CMK (cell line): Measurements from ENCODE around the gene GAN.

Experiments used
- DNase-seq: peaks from one replicate; pipeline ENCODE4 v3.0.0-alpha.2; 2010; ENCODE audit warnings: low read depth

GAN gene

DNA sequence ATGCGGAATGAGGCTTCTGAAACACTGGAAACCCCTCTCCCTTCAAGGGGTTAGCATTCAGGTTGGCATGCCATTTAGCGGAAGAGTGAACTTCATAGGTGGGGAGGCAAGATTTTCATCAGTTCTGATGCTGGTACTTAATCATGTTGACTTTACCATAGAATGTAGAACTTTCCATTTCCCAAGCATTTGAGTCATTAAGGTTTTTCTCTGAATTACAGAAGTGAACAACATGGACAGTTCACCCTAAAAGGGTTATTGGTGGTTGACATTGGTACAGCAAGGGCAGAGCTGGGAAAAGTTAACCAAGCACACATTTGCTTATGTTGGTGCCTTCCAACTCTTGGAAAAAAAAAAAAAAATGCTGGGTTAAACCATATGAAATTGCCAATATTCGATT, 39.1 kb downstream of the GAN start:
- no peak for DNase-seq

- DNase-seq: no peak
These were observed 43.0 kb downstream of the GAN start for GRCh38 chr16:81357711-81358260.

GRCh38 chr16:81358860-81359259, 44.1 kb downstream of the GAN start:
- no peak for DNase-seq

GRCh38 chr16:81360135-81360534, 45.4 kb downstream of the GAN start:
- DNase-seq: no peak

DNA sequence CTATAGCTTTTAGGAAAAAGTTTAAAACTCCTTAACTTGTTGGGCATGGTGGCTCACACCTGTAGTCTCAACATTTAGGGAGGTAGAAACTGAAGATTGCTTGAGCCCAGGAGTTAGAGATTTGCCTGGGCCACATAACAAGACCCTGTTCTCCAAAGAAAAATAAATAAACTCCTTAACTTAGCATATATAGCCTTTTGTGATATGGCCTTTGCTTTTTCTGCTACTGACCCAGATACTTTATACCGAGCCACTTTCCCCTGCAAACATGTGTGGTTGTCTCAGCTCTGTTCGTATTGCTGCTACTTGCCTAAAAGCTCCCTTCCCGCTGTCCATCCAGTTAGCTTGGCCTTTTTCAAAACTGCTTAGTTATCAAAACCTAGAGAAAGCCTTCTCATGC, 51.0 kb downstream of the GAN start:
- DNase-seq: no peak

DNA sequence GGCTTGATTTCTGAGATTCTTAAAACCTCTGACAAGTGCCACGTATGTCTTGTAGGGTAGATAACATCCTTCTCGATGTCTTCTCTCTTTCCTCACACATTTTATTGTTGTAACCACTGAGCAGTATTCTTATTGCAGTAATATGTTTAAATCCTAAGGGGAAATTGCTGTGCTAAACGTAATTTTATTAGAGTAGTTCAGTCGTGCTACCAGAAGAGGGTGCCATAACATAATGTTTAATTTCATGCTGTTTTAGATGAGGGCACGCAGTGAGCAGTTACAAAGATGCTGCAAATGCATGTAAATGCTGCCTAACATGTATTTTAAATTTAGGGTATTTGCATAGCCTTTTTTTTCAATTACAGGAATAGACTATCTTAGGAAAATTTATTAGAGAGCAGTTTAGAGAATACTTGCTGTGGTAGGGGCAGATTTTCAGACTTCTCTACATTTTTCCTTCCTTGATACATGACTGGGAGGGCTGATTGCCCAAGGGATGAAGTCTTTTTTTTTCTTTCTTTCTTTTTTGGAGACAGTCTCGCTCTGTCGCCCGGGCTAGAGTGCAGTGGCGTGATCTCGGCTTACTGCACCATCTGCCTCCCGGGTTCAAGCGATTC, 51.7 kb downstream of the GAN start:
- no peak for DNase-seq

DNA sequence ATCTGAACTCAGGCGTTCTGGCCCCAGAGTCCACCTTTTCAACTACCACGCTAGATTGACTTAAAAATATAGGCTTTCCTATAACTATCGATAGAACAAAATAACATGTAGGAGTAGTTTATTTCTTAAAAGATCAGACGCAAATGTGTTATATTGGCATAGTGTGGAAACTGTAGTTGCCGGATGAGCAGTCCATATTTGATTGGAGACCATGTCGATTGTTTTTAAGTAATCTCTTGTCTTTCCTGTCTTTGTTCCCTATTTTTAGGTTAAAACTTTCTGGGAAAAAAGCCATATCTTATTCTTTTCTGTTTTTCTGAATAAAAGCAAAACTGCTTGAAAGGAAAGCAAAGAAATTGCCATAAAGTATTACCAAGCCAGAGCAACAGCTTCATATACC, 53.1 kb downstream of the GAN start:
- no peak for DNase-seq

- DNase-seq: no peak
These were observed 55.2 kb downstream of the GAN start for GRCh38 chr16:81369888-81370504.

DNA sequence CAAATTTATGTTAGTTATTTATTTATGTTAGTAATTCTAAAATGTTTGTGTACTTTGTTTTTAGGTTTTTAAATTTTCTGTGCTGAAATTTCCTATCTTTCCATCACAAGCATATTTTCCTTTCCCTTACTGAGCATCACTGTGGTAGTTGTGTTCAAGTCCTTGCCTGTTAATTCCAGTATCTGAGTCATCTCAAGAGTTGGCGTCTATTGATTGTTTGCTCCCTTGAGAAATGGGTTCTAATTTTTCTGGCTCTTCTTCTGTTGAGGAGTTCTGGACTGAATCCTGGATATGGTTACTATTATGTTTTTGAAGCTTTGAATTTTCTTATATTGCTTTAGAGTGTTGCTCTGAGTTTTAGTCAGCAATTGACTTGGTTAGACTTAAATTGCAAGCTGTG, 56.3 kb downstream of the GAN start:
- no peak for DNase-seq

- DNase-seq: no peak
These were observed 59.8 kb downstream of the GAN start for GRCh38 chr16:81374550-81374949.

GRCh38 chr16:81376880-81377279, 62.1 kb downstream of the GAN start:
- DNase-seq: no peak

DNA sequence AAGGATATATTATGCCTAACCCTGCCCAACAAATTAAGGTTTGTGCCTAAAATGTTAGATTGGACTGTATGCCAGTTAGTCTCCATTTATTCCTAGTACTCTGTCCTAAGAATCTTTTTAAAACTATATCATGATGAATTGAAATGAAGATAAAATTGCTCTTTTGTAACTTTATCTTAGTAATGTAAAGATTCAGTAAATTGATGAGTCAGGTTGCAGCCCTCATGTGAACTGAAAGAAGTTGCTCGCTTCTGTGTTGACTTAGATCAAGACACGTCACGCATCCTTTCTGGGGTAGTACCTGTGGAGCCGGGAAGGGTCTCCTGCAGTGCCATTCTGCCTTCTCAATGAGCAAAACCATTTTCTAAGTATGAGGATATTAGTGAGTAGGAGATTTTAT, 63.3 kb downstream of the GAN start:
- DNase-seq: no peak

DNA sequence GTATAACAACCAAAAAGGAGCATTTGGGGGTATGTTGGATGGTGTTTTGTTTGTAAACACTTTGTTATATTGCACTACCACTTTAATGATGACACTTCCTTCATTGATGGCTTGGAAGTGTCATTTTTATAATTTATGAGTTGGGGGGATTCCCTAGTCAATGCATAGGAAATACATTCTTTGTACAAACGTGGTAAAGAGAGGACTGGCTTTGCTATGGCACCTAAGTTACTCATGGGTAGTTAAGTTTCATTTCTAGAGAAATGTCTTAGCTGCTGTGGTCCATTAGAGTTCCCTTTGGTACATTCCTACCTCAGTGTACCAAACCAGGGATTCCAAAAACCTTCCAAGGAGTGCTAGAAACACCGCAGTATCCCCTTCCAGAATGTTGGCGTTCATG, 66.2 kb downstream of the GAN start:
- DNase-seq: no peak

- no peak for DNase-seq
These were observed 69.2 kb downstream of the GAN start for GRCh38 chr16:81384006-81384405.

DNA sequence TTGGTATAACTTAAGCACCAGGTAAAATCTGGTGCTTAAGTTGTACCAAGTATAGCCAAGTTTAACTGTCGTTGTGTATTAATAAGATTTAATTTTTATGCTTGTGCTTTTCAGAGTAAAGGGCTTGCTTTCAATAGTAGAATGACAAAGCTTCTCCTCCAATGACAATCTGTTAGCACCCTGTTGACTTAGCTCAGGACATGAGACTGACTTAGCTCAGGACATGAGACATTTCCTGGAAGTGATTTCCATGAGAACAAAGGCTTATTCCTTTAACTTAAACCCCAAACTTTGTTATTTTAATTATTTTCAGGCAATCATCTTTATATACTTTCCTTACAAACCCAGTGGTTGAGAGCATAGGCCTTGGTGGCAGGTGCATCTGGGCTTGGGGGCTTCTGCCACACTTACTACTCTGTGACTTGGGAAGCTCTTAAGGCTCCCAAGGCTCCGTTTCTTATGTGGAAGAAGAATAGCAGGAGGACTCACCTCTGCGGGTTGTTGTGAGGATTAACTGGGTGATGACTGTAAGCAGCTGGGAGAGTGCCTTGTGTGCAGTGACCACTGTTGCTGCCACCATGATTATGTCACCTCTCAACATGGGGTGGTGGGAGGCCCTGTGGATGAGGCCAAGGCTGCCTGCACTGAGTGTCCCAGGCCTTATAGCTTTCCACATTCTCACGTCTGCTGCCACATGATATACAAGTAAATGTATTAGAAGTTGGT, 70.4 kb downstream of the GAN start:
- DNase-seq: no peak

- DNase-seq: no peak
These were observed 73.6 kb downstream of the GAN start for GRCh38 chr16:81388357-81388756.

DNA sequence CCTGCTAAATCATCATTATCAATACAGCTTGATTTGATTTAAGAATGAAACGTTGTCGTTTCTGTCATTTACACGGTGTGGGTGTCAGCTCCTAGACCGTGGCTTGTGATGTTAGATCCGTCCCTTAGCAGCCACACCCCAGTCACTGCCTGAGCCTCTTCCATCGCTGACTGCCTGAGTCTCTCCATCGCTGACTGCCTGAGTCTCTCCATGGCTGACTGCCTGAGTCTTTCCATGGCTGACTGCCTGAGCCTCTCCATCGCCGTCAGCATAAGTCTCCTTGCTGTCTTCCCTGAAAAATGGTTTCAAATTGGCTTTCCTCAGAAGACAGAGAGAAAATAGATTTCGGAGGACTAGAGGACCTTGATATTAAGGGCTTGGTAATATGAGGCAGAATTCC, 76.1 kb downstream of the GAN start:
- no peak for DNase-seq

GRCh38 chr16:81392011-81392410, 77.2 kb downstream of the GAN start:
- DNase-seq: no peak

DNA sequence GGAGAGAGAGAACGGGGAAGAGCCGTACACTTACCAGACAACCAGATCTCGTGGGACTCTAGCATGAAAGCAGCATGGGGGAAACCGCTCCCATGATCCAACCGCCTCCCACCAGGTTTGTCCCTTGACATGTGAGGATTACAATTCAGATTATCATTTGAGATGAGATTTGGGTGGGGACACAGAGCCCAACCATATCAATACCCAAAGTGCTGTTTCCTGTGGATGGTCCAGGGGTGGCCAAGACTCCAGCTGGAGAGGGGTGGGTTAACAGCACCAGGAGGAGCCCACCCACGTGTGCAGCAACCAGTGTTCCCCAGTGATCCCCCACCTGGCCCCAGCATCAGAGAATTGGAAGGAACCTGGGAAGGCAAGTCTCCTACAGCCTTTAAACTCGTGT, 79.7 kb downstream of the GAN start:
- DNase-seq: no peak

DNA sequence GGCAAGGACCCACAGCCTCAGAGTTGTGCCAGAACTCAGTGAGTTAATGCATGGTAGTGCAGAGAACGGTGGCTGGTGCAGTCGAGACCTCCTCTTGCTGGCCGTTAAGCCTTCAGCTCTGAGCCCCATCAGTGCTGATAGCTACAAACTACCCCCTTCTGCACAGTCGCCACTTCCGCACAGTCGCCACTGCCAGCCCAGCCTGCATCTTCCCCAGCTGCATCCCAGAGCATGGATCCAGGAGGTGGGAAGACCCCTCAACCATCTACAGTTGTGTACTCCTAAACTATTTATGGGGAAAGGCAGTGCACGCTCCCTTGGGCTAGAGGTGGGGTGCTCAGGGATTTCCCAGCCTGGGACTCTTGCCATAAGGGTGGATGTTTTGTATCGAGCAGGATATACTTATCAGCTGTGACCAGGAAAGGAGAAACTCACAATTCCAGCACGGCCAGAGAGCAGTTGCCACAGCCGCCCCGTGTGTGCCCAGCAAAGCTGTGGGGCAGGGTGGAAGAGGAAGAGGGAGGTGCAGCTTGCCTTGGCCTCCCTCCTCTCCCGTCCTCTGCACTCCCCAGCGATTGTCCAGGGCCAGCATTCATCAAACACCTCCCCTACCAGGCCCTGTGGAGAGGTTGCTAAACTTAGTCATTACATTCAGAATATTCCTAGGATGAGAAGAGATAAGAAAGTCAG, 80.3 kb downstream of the GAN start:
- no peak for DNase-seq

DNA sequence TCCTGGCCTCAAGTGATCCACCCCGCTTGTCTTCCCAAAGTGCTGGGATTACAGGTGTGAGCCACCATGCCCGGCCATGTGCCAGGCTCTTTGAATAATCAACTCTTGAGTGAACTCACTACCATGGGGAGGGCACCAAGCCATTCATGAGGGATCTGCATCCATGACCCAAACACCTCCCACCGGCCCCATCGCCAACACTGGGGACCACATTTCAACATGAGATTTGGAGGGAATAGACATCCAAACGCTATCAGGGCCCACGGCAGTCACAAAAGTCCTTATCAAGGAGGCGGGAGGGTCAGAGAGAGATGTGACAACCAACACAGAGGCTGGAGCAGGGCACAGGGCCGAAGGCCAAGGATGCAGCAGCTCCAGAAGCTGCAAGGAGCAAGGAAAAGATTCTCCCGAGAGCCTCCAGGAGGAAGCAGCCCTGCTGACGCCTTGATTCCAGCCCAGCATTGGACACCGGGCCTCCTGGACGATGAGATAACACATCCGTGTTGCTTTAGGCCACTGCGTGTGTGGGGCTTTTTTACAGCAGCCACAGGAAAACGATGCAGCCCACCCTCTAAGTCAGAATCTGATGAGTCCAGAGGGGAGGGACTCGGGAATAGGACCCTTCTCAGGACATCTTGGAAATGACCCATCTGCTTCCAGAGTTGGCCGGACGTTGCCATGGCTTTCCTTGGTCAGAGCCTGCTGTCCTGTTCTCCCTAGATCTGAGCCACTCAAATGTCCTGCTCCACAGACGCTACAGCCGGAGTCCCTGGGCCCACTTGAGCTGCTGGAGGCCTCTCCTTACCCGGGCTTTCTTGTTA, 82.5 kb downstream of the GAN start:
- no peak for DNase-seq
